BLaER1 (cell line): ENCODE results near the gene CCDC70.

Source experiments
- H3K27ac ChIP-seq: shearing (Covaris generic); formaldehyde crosslinking; 2 replicates; pipeline ENCODE4 v1.8.1; 2022
- H3K27me3 ChIP-seq: shearing (Covaris generic); formaldehyde crosslinking; 2 replicates; pipeline ENCODE4 v1.8.1; 2022
- H3K36me3 ChIP-seq: shearing (Covaris generic); formaldehyde crosslinking; 2 replicates; pipeline ENCODE4 v1.8.1; 2022
- H3K4me1 ChIP-seq: shearing (Covaris generic); formaldehyde crosslinking; 2 replicates; pipeline ENCODE4 v1.8.1; 2022
- H3K4me2 ChIP-seq: shearing (Covaris generic); formaldehyde crosslinking; 2 replicates; pipeline ENCODE4 v1.8.1; 2022
- H3K4me3 ChIP-seq: shearing (Covaris generic); formaldehyde crosslinking; 2 replicates; pipeline ENCODE4 v1.8.1; 2022
- H3K9ac ChIP-seq: shearing (Covaris generic); formaldehyde crosslinking; 2 replicates; pipeline ENCODE4 v1.8.1; 2022
- H3K9me3 ChIP-seq: shearing (Covaris generic); formaldehyde crosslinking; 2 replicates; pipeline ENCODE4 v1.8.1; 2022
- H4K20me1 ChIP-seq: shearing (Covaris generic); formaldehyde crosslinking; 2 replicates; pipeline ENCODE4 v1.8.1; 2022
- Cebpa-rat ChIP-seq: shearing (Covaris generic); IDR thresholded peaks from 2 replicates; pipeline ENCODE4 v1.8.1; 2022

CCDC70 gene

DNA sequence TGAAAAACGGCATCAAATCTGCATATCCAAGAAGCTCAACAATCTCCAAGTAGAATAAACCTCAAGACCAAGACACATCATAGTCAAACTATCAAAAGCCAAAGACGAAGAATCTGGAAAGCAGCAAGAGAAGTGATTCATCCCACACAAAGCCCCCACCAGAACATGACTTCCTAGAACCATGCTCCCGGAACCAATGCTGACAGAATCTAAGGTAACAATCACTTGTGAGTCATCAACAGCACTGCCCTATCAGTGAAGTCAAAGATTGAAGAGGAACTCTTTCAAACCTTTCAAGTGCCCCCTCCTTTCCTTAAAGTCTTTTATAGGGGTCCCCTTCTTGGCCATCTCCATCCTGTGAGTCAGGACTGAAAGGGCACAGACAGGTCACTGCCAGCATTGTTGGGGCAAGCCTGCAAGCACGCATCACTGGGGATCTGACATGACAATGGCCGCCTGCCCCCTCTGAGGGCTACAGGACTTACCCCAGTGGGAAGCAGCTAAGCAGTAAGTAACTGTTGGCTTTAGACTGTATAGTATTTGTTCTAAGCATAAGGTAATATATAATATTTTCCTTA lies at the start of gene CCDC70:
TSS of gene CCDC70 (plus strand) at position 247 of the 578 bp plus-strand sequence. CDS start 3,443 bp downstream, outside the sequence.
- H3K27me3 ChIP-seq = no peaks in the 10 kb centered on the region
- no peaks in the 10 kb centered on the region for H3K9me3 ChIP-seq
- TF ChIP-seq Cebpa-rat = no peak
- no peak within 1 kb of the TSS for H3K4me3 ChIP-seq
- H3K4me2 ChIP-seq = peak within 1 kb of the TSS; percentile 44
- H3K9ac ChIP-seq = no peak within 1 kb of the TSS
- no peaks in the 10 kb centered on the region for H3K36me3 ChIP-seq
- H3K27ac ChIP-seq = no peak within 1 kb of the TSS
- no peaks in the 10 kb centered on the region for H4K20me1 ChIP-seq
- H3K4me1 ChIP-seq = peaks cover 40% of the 10 kb centered on the region

DNA sequence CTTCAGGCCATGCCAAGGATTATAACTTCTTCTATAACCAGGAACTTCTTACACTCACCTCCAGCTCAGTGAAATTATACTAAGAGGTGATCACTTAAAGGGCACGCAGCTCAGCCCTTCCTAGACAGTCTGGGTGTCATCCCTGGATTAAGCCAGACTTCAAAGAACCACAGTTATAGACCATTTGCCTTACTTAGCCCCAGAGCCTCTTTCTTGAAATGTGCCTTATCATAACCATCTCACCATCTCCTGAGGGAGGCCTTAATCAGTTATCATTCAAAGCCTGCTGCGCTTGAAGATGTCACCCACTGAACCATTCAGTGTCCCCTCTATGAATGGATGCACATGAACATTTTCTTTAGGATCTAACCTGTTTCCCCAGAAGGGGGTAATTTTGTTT lies 47.7 kb upstream of the CCDC70 start:
- Histone ChIP-seq H3K9me3 (no peaks in the 10 kb centered on the region; the same call in 1 of the 2 replicates), H3K4me1 (peaks cover 64% of the 10 kb centered on the region), H3K36me3 (no peaks in the 10 kb centered on the region), H3K4me3 (no peak overlapping the region), H3K27me3 (no peaks in the 10 kb centered on the region), H3K27ac (no peak overlapping the region), H3K9ac (no peak overlapping the region), H3K4me2 (peak overlapping the region; percentile 83), H4K20me1 (no peaks in the 10 kb centered on the region)
- TF ChIP-seq Cebpa-rat = no peak

GRCh38 chr13:51814825-51815650 lies 46.7 kb upstream of the CCDC70 start:
- TF ChIP-seq Cebpa-rat = no peak
- H3K27me3 ChIP-seq = no peaks in the 10 kb centered on the region
- H3K4me1 ChIP-seq = peaks cover 74% of the 10 kb centered on the region
- peak overlapping the region; percentile 83 for H3K4me2 ChIP-seq
- H4K20me1 ChIP-seq = no peaks in the 10 kb centered on the region
- peak overlapping the region; percentile 47; the same call in 1 of the 2 replicates for H3K27ac ChIP-seq
- H3K4me3 ChIP-seq = no peak overlapping the region
- H3K9ac ChIP-seq = peak overlapping the region; percentile 32; the same call in 1 of the 2 replicates
- no peaks in the 10 kb centered on the region; the same call in 1 of the 2 replicates for H3K9me3 ChIP-seq
- H3K36me3 ChIP-seq = no peaks in the 10 kb centered on the region

DNA sequence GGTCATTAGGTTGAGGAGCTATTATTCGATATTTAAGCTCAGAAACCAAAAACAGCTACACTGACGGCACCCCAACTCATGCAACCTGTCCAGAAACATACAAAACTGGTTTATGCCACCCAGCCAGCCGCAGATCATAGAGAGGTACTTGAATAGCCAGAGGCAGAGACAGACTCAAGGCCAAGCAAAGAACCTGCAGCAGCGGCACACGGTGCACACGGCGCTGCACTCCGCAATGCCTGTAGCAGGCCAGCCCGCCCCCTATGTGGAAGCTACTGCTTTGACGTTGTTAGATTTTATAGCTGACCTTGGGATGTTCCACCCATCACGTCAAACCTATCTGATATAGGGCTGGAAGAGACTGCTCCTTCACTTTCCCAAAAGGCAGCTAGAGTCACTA lies 45.9 kb upstream of the CCDC70 start:
- no peak for TF ChIP-seq Cebpa-rat
- Histone ChIP-seq H3K4me2 (peak overlapping the region; percentile 83), H3K9me3 (no peaks in the 10 kb centered on the region; the same call in 1 of the 2 replicates)

DNA sequence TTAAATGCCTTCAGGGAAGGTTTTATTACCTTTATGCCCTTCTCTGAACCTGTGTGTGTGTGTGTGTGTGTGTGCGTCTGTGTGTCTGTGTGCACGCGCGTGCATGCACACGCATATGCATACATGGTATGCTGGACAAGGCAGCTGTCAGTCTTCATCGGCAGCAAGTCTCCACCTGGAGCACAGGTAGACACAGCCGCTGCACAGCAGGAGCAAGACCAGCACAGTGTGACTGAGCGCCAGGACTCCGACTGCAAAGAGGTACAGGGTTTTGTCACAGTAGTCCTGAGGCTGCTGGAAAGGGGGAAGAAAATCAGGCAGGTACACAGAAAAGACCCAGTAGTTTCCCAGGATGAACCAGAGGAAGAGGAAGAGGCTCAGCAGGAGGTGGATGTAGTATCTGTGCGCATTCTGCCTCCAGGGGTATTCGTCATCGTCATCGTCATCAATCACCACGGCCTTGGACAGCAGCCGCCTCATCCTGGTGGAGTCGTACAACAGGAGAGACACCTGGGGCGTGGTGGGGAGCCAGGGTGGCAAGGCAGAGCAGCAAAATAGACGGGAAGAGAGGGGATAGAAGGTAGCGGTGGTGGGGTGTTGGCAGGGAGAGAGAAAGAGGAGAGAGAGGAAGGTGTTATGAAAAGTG lies 45.0 kb upstream of the CCDC70 start:
- no peak for TF ChIP-seq Cebpa-rat

More for the DNA sequence above, 45.9 kb upstream of the CCDC70 start:
- H4K20me1 ChIP-seq = no peaks in the 10 kb centered on the region
- peak overlapping the region; percentile 11; the same call in 1 of the 2 replicates for H3K27ac ChIP-seq
- peaks cover 75% of the 10 kb centered on the region for H3K4me1 ChIP-seq
- H3K9ac ChIP-seq = no peak overlapping the region
- no peak overlapping the region for H3K4me3 ChIP-seq
- H3K36me3 ChIP-seq = no peaks in the 10 kb centered on the region
- H3K27me3 ChIP-seq = no peaks in the 10 kb centered on the region

GRCh38 chr13:51817717-51818116 lies 44.1 kb upstream of the CCDC70 start:
- no peaks in the 10 kb centered on the region; the same call in 1 of the 2 replicates for H3K9me3 ChIP-seq
- peaks cover 75% of the 10 kb centered on the region for H3K4me1 ChIP-seq
- H3K36me3 ChIP-seq = no peaks in the 10 kb centered on the region
- TF ChIP-seq Cebpa-rat = no peak
- no peak overlapping the region for H3K9ac ChIP-seq
- H3K4me3 ChIP-seq = no peak overlapping the region
- no peaks in the 10 kb centered on the region for H3K27me3 ChIP-seq
- no peak overlapping the region for H3K4me2 ChIP-seq
- H3K27ac ChIP-seq = no peak overlapping the region
- H4K20me1 ChIP-seq = no peaks in the 10 kb centered on the region

More for the DNA sequence above, 45.0 kb upstream of the CCDC70 start:
- H3K27me3 ChIP-seq = no peaks in the 10 kb centered on the region
- H3K36me3 ChIP-seq = no peaks in the 10 kb centered on the region
- H3K4me1 ChIP-seq = peaks cover 75% of the 10 kb centered on the region
- H4K20me1 ChIP-seq = no peaks in the 10 kb centered on the region
- H3K27ac ChIP-seq = no peak overlapping the region
- no peaks in the 10 kb centered on the region; the same call in 1 of the 2 replicates for H3K9me3 ChIP-seq
- H3K4me2 ChIP-seq = no peak overlapping the region
- H3K9ac ChIP-seq = no peak overlapping the region
- H3K4me3 ChIP-seq = no peak overlapping the region

GRCh38 chr13:51818276-51818675 lies 43.5 kb upstream of the CCDC70 start:
- Histone ChIP-seq H3K4me2 (no peak overlapping the region), H3K4me1 (peaks cover 75% of the 10 kb centered on the region), H3K9me3 (no peaks in the 10 kb centered on the region; the same call in 1 of the 2 replicates), H4K20me1 (no peaks in the 10 kb centered on the region), H3K36me3 (no peaks in the 10 kb centered on the region), H3K27ac (no peak overlapping the region), H3K4me3 (no peak overlapping the region), H3K27me3 (no peaks in the 10 kb centered on the region), H3K9ac (no peak overlapping the region)
- TF ChIP-seq Cebpa-rat = no peak

DNA sequence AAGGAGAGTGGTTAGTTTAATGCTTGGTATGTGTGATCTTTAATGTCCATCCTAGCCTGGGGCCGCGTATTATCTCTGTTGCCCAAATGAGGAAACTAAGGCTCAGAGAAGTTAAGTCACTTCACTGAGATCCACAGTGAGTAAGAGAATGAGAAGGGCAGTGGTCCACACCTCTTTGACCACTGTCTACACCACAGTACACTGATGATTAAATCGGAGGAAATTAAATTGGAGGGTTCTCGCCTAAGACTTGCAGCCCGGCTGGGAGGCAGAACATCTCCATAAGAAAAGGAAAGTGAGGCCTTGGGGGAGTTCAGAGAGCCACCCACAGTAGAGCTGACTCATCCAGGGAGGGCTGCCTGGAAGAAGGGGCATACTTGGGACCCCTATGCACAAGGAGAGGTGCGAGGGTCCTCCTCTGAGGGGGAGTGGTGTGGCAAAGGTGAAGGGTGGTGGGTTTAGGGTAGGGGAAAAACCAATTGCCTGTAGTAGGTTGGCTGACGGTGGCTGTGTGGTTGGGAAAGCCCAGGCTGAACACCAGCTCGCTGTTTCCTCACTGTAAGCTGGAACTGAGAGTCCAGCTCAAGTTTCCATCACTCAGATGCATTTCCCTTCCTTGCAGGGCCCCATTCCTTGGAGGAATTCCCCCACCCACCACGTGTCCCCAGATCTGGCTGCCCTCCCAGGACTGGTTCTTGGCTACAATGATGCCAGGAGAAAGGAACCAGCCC lies 42.8 kb upstream of the CCDC70 start:
- Histone ChIP-seq H3K27ac (peak overlapping the region; percentile 13; the same call in 1 of the 2 replicates), H3K9me3 (no peaks in the 10 kb centered on the region; the same call in 1 of the 2 replicates), H3K36me3 (no peaks in the 10 kb centered on the region), H3K4me2 (peak overlapping the region; percentile 81), H3K4me1 (peaks cover 75% of the 10 kb centered on the region), H3K9ac (no peak overlapping the region), H3K4me3 (no peak overlapping the region), H4K20me1 (no peaks in the 10 kb centered on the region), H3K27me3 (no peaks in the 10 kb centered on the region)
- TF ChIP-seq Cebpa-rat = no peak

GRCh38 chr13:51819544-51819943 lies 42.2 kb upstream of the CCDC70 start:
- Histone ChIP-seq H4K20me1 (no peaks in the 10 kb centered on the region), H3K36me3 (no peaks in the 10 kb centered on the region), H3K4me1 (peaks cover 75% of the 10 kb centered on the region), H3K4me2 (peak overlapping the region; percentile 81), H3K9me3 (no peaks in the 10 kb centered on the region; the same call in 1 of the 2 replicates), H3K4me3 (no peak overlapping the region), H3K27me3 (no peaks in the 10 kb centered on the region), H3K9ac (no peak overlapping the region), H3K27ac (0 out of 2 replicates have a peak overlapping the region, but pooled peaks have one; percentile 13)
- TF ChIP-seq Cebpa-rat = no peak
